ELR (cell line): ENCODE data around the gene NFAM1.

ENCODE experiments used
- DNase-seq: peaks from one replicate; pipeline ENCODE4 v3.0.0-alpha.2; 2015; ENCODE audit warnings: low read depth

The NFAM1 gene

GRCh38 chr22:42432020-42432596, at the start of gene NFAM1:
NFAM1 (minus strand) TSS chr22:42432403; CDS start chr22:42432357, 46 bp downstream.
- DNase-seq = no peak

GRCh38 chr22:42475122-42475521, 42.9 kb upstream of the NFAM1 start:
- no peak for DNase-seq

GRCh38 chr22:42473484-42474193, 41.4 kb upstream of the NFAM1 start:
- peak; percentile 75 for DNase-seq

GRCh38 chr22:42472671-42473070, 40.5 kb upstream of the NFAM1 start:
- DNase-seq = no peak

GRCh38 chr22:42471441-42471840, 39.2 kb upstream of the NFAM1 start:
- no peak for DNase-seq

GRCh38 chr22:42470366-42471082, 38.3 kb upstream of the NFAM1 start:
- peak; percentile 4 for DNase-seq

- DNase-seq = peak; percentile 90
These were observed 36.6 kb upstream of the NFAM1 start for GRCh38 chr22:42468841-42469240.

- DNase-seq = no peak
These were observed 29.8 kb upstream of the NFAM1 start for GRCh38 chr22:42462016-42462415.

GRCh38 chr22:42461511-42461910, 29.3 kb upstream of the NFAM1 start:
- DNase-seq = no peak

- DNase-seq = no peak
These were observed 27.3 kb upstream of the NFAM1 start for GRCh38 chr22:42459287-42460063.

GRCh38 chr22:42452916-42453315, 20.7 kb upstream of the NFAM1 start:
- DNase-seq = no peak

GRCh38 chr22:42452456-42452855, 20.3 kb upstream of the NFAM1 start:
- DNase-seq = no peak

GRCh38 chr22:42451499-42452145, 19.4 kb upstream of the NFAM1 start:
- DNase-seq = no peak

GRCh38 chr22:42450862-42451261, 18.7 kb upstream of the NFAM1 start:
- DNase-seq = no peak

- no peak for DNase-seq
These were observed 13.9 kb upstream of the NFAM1 start for GRCh38 chr22:42446151-42446550.

- peak; percentile 82 for DNase-seq
These were observed 12.1 kb upstream of the NFAM1 start for GRCh38 chr22:42444077-42444904.

GRCh38 chr22:42443240-42444076, 11.3 kb upstream of the NFAM1 start:
- DNase-seq = no peak

GRCh38 chr22:42442748-42443147, 10.5 kb upstream of the NFAM1 start:
- no peak for DNase-seq

GRCh38 chr22:42440728-42441127, 8.5 kb upstream of the NFAM1 start:
- no peak for DNase-seq
